HL-60 (cell line): ENCODE results near the gene ACP7.

Experiments used
- DNase-seq, 2 experiments: peaks; one replicate each; pipeline ENCODE4 v3.0.0-alpha.2; 2010 to 2020; ENCODE audit warnings: low read depth in 1 of 2, low spot score in 1 of 2
- H3K27ac ChIP-seq: fragments of 250-450 bp; sonication (Bioruptor Pico); replicated peaks from 2 replicates; pipeline ENCODE4 v1.5.1; 2020; ENCODE audit warnings: mild to moderate bottlenecking, moderate library complexity
- H3K27me3 ChIP-seq: fragments of 250-450 bp; sonication (Bioruptor Pico); 2 replicates; pipeline ENCODE4 v1.5.1; 2021; ENCODE audit warnings: mild to moderate bottlenecking, moderate library complexity; ENCODE audit not compliant: insufficient read depth, poor library complexity, severe bottlenecking
- H3K4me3 ChIP-seq: replicated peaks from 2 replicates; pipeline ENCODE4 v1.5.1; 2011; ENCODE audit warnings: mild to moderate bottlenecking, control low read depth, low read length; ENCODE audit not compliant: insufficient read depth
- CTCF ChIP-seq: IDR thresholded peaks from one replicate; pipeline ENCODE4 v1.5.1; 2011; ENCODE audit warnings: low read length, control low read depth, inconsistent platforms; ENCODE audit not compliant: insufficient read depth
- GABPA ChIP-seq: IDR thresholded peaks from 2 replicates; pipeline ENCODE4 v1.6.1; 2012; ENCODE audit warnings: low read depth
- POLR2AphosphoS5 ChIP-seq: IDR thresholded peaks from 2 replicates; pipeline ENCODE4 v1.6.1; 2012; ENCODE audit warnings: low read depth
- SPI1 ChIP-seq: IDR thresholded peaks from 2 replicates; pipeline ENCODE4 v1.6.1; 2012; ENCODE audit warnings: low read depth, mild to moderate bottlenecking, borderline replicate concordance
- TF ChIP-seq, protein P1 (sequence below): IDR thresholded peaks from 2 replicates; pipeline ENCODE4 v1.6.1; 2012; ENCODE audit warnings: low read depth; ENCODE audit not compliant: insufficient replicate concordance

Gene ACP7

GRCh38 chr19:39053276-39054090, 30.7 kb upstream of the ACP7 start:
- Histone ChIP-seq H3K27ac (no peak overlapping the region), H3K27me3 (no peaks in the 10 kb centered on the region), H3K4me3 (no peak overlapping the region)
- no peak for DNase-seq
- no peak for TF ChIP-seq CTCF
- TF ChIP-seq GABPA, result no peak
- TF ChIP-seq SPI1, result no peak
- TF ChIP-seq, protein P1, sequence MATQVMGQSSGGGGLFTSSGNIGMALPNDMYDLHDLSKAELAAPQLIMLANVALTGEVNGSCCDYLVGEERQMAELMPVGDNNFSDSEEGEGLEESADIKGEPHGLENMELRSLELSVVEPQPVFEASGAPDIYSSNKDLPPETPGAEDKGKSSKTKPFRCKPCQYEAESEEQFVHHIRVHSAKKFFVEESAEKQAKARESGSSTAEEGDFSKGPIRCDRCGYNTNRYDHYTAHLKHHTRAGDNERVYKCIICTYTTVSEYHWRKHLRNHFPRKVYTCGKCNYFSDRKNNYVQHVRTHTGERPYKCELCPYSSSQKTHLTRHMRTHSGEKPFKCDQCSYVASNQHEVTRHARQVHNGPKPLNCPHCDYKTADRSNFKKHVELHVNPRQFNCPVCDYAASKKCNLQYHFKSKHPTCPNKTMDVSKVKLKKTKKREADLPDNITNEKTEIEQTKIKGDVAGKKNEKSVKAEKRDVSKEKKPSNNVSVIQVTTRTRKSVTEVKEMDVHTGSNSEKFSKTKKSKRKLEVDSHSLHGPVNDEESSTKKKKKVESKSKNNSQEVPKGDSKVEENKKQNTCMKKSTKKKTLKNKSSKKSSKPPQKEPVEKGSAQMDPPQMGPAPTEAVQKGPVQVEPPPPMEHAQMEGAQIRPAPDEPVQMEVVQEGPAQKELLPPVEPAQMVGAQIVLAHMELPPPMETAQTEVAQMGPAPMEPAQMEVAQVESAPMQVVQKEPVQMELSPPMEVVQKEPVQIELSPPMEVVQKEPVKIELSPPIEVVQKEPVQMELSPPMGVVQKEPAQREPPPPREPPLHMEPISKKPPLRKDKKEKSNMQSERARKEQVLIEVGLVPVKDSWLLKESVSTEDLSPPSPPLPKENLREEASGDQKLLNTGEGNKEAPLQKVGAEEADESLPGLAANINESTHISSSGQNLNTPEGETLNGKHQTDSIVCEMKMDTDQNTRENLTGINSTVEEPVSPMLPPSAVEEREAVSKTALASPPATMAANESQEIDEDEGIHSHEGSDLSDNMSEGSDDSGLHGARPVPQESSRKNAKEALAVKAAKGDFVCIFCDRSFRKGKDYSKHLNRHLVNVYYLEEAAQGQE, result no peak
- no peak for TF ChIP-seq POLR2AphosphoS5

DNA sequence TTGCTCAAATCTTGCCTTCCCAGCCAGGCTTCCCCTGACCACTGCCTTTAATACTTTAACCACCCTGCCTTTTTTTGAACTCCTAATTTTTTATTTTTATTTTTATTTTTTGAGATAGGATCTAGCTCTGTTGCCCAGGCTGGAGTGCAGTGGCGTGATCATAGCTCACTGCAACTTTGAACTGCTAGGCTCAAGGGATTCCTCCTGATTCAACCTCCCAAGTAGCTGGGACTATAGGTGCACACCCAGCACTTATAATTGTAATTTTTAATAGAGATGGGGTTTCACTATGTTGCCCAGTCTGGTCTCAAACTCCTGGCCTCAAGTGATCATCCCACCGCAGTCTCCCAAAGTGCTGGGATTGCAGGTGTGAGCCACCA, 30.1 kb upstream of the ACP7 start:
- no peak for DNase-seq
- Histone ChIP-seq H3K4me3 (no peak overlapping the region), H3K27ac (no peak overlapping the region), H3K27me3 (no peaks in the 10 kb centered on the region)
- TF ChIP-seq SPI1 (no peak), GABPA (no peak), POLR2AphosphoS5 (no peak), CTCF (no peak)
- TF ChIP-seq, protein P1, result no peak

DNA sequence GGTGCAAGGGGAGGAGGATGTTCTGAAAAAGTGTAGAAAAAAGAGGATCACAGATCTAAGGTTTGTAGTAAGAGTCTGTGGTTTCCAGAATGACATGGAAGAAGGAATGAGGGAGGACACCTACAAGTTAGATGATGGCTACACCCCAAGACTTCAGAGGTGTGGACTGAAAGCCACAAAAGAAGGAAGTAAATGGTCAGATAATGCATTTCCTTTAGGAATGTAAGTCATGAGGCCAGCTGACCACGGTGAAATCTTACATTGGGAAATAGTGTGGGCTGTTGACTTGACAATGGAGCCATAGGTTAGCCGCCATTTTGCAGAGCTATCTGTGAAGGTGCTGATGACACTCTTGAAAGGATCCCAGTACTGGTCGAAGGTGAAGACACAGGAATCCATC, 26.6 kb upstream of the ACP7 start:
- TF ChIP-seq, protein P1, result no peak
- TF ChIP-seq POLR2AphosphoS5 (no peak), GABPA (no peak), CTCF (no peak), SPI1 (no peak)
- no peak for DNase-seq
- H3K4me3 ChIP-seq, result no peak overlapping the region

More for the DNA sequence above, 26.6 kb upstream of the ACP7 start:
- Histone ChIP-seq H3K27ac (no peak overlapping the region), H3K27me3 (no peaks in the 10 kb centered on the region)
